OCI-LY7 (cell line): ENCODE measurements around the gene SWAP70. TPM values are rescaled to one million over a fixed set of nuclear protein-coding genes. Genes with fewer than 3 reads are reported as not detected.

Experiments
- BruUV-seq: library from RNA; stranded (reverse); fragments of 400-500 nt; replicated peaks from 2 replicates; lab custom pipeline; 2021; lab: Mats Ljungman, UMichigan
- CTCF ChIA-PET: fragments of 300-600 bp; sonication (Branson Sonifier 250); formaldehyde crosslinking; loops from one replicate; lab custom pipeline; 2022; ENCODE audit warnings: antibody characterized with exemption; ENCODE audit not compliant: unreplicated experiment; lab: Charles Lee
- POLR2A ChIA-PET: fragments of 300-600 bp; sonication (Branson Sonifier 250); formaldehyde crosslinking; loops from one replicate; lab custom pipeline; 2022; ENCODE audit warnings: antibody characterized with exemption; lab: Charles Lee
- DNase-seq: peaks from one replicate; pipeline ENCODE4 v3.0.0-alpha.2; 2015; ENCODE audit warnings: low spot score
- H2AFZ ChIP-seq: fragments of 200-600 bp; sonication (generic), shearing (Covaris generic); 2 replicates; pipeline ENCODE4 v1.6.1; 2014; ENCODE audit warnings: mild to moderate bottlenecking, antibody characterized with exemption, low read length, moderate library complexity
- H3K27ac ChIP-seq: fragments of 200-600 bp; sonication (generic); 2 replicates; pipeline ENCODE4 v1.5.1; 2014; ENCODE audit warnings: mixed run types, low read depth, mild to moderate bottlenecking, moderate library complexity, low read length, inconsistent platforms; ENCODE audit not compliant: poor library complexity, severe bottlenecking
- H3K36me3 ChIP-seq: fragments of 200-600 bp; sonication (generic); 2 replicates; pipeline ENCODE4 v1.6.1; 2014; ENCODE audit warnings: mild to moderate bottlenecking, antibody characterized with exemption, low read length, moderate library complexity, mixed read lengths; ENCODE audit not compliant: insufficient read depth
- H3K4me1 ChIP-seq: fragments of 200-600 bp; sonication (generic); 2 replicates; pipeline ENCODE4 v1.5.1; 2014; ENCODE audit warnings: mild to moderate bottlenecking, low read length; ENCODE audit not compliant: insufficient read depth, poor library complexity, severe bottlenecking
- H3K4me2 ChIP-seq: fragments of 200-600 bp; sonication (generic); 2 replicates; pipeline ENCODE4 v1.6.1; 2014; ENCODE audit warnings: mild to moderate bottlenecking, low read length
- H3K4me3 ChIP-seq: fragments of 200-600 bp; sonication (generic); 2 replicates; pipeline ENCODE4 v1.5.1; 2014; ENCODE audit warnings: mild to moderate bottlenecking, low read depth, low read length; ENCODE audit not compliant: poor library complexity, severe bottlenecking
- H3K79me2 ChIP-seq: fragments of 200-600 bp; sonication (generic); 2 replicates; pipeline ENCODE4 v1.6.1; 2016; ENCODE audit warnings: low read depth, mild to moderate bottlenecking, low read length, moderate library complexity, mixed read lengths; ENCODE audit not compliant: insufficient read depth
- H3K9me2 ChIP-seq: fragments of 200-600 bp; sonication (generic); 2 replicates; pipeline ENCODE4 v1.6.1; 2016; ENCODE audit warnings: mild to moderate bottlenecking, low read length, mixed read lengths; ENCODE audit not compliant: insufficient read depth
- H3K9me3 ChIP-seq: fragments of 200-600 bp; sonication (generic); 2 replicates; pipeline ENCODE4 v1.6.1; 2014; ENCODE audit warnings: mild to moderate bottlenecking, mixed run types, low read length, mixed read lengths
- H4K20me1 ChIP-seq: fragments of 200-600 bp; sonication (generic); 2 replicates; pipeline ENCODE4 v1.6.1; 2014; ENCODE audit warnings: mild to moderate bottlenecking, antibody characterized with exemption, low read length, moderate library complexity, mixed read lengths; ENCODE audit not compliant: insufficient read depth
- CTCF ChIP-seq: fragments of 200-600 bp; sonication (generic); conservative IDR thresholded peaks from 2 replicates; pipeline ENCODE4 v1.5.1; 2014; ENCODE audit warnings: mild to moderate bottlenecking, antibody characterized with exemption, low read length, moderate library complexity, mixed read lengths
- EZH2phosphoT487 ChIP-seq: fragments of 200-600 bp; sonication (generic); IDR thresholded peaks from 2 replicates; pipeline ENCODE4 v1.6.1; 2018; ENCODE audit warnings: low read depth, borderline replicate concordance, mild to moderate bottlenecking, mixed run types, antibody characterized with exemption, low read length, moderate library complexity, mixed read lengths
- intact Hi-C: fragments of 100-400 bp; cut with micrococcal nuclease; formaldehyde crosslinking; loops from one replicate; pipeline ENCODE4 v1.10.0; 2022; ENCODE audit not compliant: unreplicated experiment
- total RNA-seq, 2 experiments: library from RNA; depleted of rRNA in 1 of 2; stranded (reverse); fragments of >200 nt in 1 of 2; shearing (Covaris generic) in 1 of 2; gene quantifications; 2 replicates each; pipeline ENCODE4 v1.2.3, GENCODE V29; 2014 to 2022

The SWAP70 gene
- total RNA-seq, 2 experiments from 2014 or later: 37.5 to 110 TPM

GRCh38 chr11:9736365-9736764 is 72.5 kb downstream of the SWAP70 start:
- H3K9me2 ChIP-seq: no peaks in the 10 kb centered on the region
- CTCF ChIA-PET: interaction anchor here (0.8 to 0.9 kb wide), 2 partner anchors 44 to 60 kb away, joined by 3 to 4 read pairs; no protein-coding TSS in a partner anchor

GRCh38 chr11:9738116-9738515 is 74.2 kb downstream of the SWAP70 start:
- Histone ChIP-seq H3K27ac (peak overlapping the region; percentile 94), H3K9me2 (no peaks in the 10 kb centered on the region), H3K4me3 (peak overlapping the region; percentile 47), H3K4me2 (peak overlapping the region; percentile 86), H3K79me2 (peaks cover 82% of the 10 kb centered on the region; the same call in 1 of the 2 replicates), H3K9me3 (peaks cover 23% of the 10 kb centered on the region), H2AFZ (no peak overlapping the region), H3K36me3 (peaks cover 92% of the 10 kb centered on the region), H3K4me1 (peaks cover 63% of the 10 kb centered on the region), H4K20me1 (no peaks in the 10 kb centered on the region)
- intact Hi-C loops: no loop called here
- peak; percentile 79 for DNase-seq
- POLR2A ChIA-PET: interaction anchor here (0.7 to 3.9 kb wide), 19 partner anchors 10 to 143 kb away, joined by 3 to 33 read pairs (median 4); no protein-coding TSS in a partner anchor
- CTCF ChIA-PET: interaction anchor here (0.9 kb wide), 1 partner anchor 57 kb away, joined by 3 read pairs; no protein-coding TSS in a partner anchor
- no peak for TF ChIP-seq CTCF
- no peak for TF ChIP-seq EZH2phosphoT487
- BruUV-seq: no TSS peak

More at GRCh38 chr11:9736365-9736764, 72.5 kb downstream of the SWAP70 start:
- intact Hi-C loops: no loop called here
- peaks cover 72% of the 10 kb centered on the region; the same call in 1 of the 2 replicates for H3K79me2 ChIP-seq
- H3K9me3 ChIP-seq: peaks cover 20% of the 10 kb centered on the region
- H2AFZ ChIP-seq: no peak overlapping the region
- H3K36me3 ChIP-seq: peaks cover 96% of the 10 kb centered on the region
- H3K27ac ChIP-seq: peak overlapping the region; percentile 94
- peak overlapping the region; percentile 34 for H3K4me2 ChIP-seq
- no TSS peak for BruUV-seq
- no peak for DNase-seq
- no peak overlapping the region for H3K4me3 ChIP-seq
- POLR2A ChIA-PET: interaction anchor here (0.5 to 3.9 kb wide), 11 partner anchors 9 to 1073 kb away, joined by 3 to 33 read pairs (median 4); partner anchors contain the start of gene EIF4G2
- TF ChIP-seq EZH2phosphoT487 (no peak), CTCF (no peak)
- no peaks in the 10 kb centered on the region for H4K20me1 ChIP-seq
- H3K4me1 ChIP-seq: peaks cover 65% of the 10 kb centered on the region

GRCh38 chr11:9738707-9739106 is 74.8 kb downstream of the SWAP70 start:
- POLR2A ChIA-PET: interaction anchor here (0.7 to 3.9 kb wide), 16 partner anchors 10 to 631 kb away, joined by 3 to 33 read pairs (median 4); no protein-coding TSS in a partner anchor
- Histone ChIP-seq H4K20me1 (no peaks in the 10 kb centered on the region), H3K4me3 (peak overlapping the region; percentile 47), H3K4me1 (peaks cover 66% of the 10 kb centered on the region), H3K4me2 (peak overlapping the region; percentile 86), H3K9me2 (no peaks in the 10 kb centered on the region), H3K27ac (peak overlapping the region; percentile 94), H3K9me3 (peaks cover 23% of the 10 kb centered on the region), H2AFZ (no peak overlapping the region), H3K79me2 (peaks cover 80% of the 10 kb centered on the region; the same call in 1 of the 2 replicates), H3K36me3 (peaks cover 88% of the 10 kb centered on the region)
- no peak for DNase-seq
- CTCF ChIA-PET: interaction anchor here (0.6 to 0.9 kb wide), 2 partner anchors 57 to 138 kb away, joined by 3 read pairs; no protein-coding TSS in a partner anchor
- TF ChIP-seq CTCF (no peak), EZH2phosphoT487 (no peak)
- intact Hi-C loops: no loop called here
- BruUV-seq: TSS peak; percentile 84
